ENCODE data around the gene TUSC1. TPM values are rescaled to one million over a fixed set of nuclear protein-coding genes. Genes with fewer than 3 reads are reported as not detected.

Gene TUSC1
- total RNA-seq (2021) = 6.0 to 6.4 TPM (median 6.0 TPM) in 3 replicates
- percentile 53 among the genes with signal in this experiment for Bru-seq, nascent RNA
- long read RNA-seq, experiment 1, transcript TUSC1-201 (1 exons, 2,052 nt) = major isoform, 34 of 34 reads
- long read RNA-seq, experiment 1, partial matches to known transcripts = 0 of 34 reads
- long read RNA-seq, experiment 1, other reads (novel, unspliced or antisense) = 0 of 34 reads
- long read RNA-seq, experiment 2, transcript TUSC1-201 (1 exons, 2,052 nt) = major isoform, 12 of 12 reads
- long read RNA-seq, experiment 2, partial matches to known transcripts = 0 of 12 reads
- long read RNA-seq, experiment 2, other reads (novel, unspliced or antisense) = 0 of 12 reads
- long read RNA-seq, experiment 3, partial matches to known transcripts = 0 of 1 reads
- long read RNA-seq, experiment 3, other reads (novel, unspliced or antisense) = 0 of 1 reads

GRCh38 chr9:25678147-25678666, at the start of gene TUSC1:
TSS of gene TUSC1 (minus strand) at chr9:25678444. CDS start at chr9:25678312, 132 bp downstream.
- ChIA-PET POLR2A (no interaction called here), CTCF (interaction anchor here (2.1 kb wide), 1 partner anchor 38 kb away, joined by 9 read pairs; no protein-coding TSS in a partner anchor)
- DNase-seq (ENCODE audit: low spot score) = peak; percentile 59
- H3K36me3 Mint-ChIP-seq = peaks cover 9% of the 10 kb centered on the region
- H3K27me3 Mint-ChIP-seq (ENCODE audit: low read depth) = peaks cover 9% of the 10 kb centered on the region; the same call in 1 of the 2 replicates
- peak; percentile 70 for ATAC-seq
- H3K9me3 Mint-ChIP-seq = peaks cover 13% of the 10 kb centered on the region
- H3K27ac Mint-ChIP-seq = peak within 1 kb of the TSS; percentile 57
- peaks cover 11% of the 10 kb centered on the region for H3K4me1 Mint-ChIP-seq
- H3K4me3 Mint-ChIP-seq = peak within 1 kb of the TSS; percentile 65
- 0 out of 2 replicates have a peak, but pooled peaks have one; percentile 40 for TF ChIP-seq NR2C2 (CRISPR knock-in tag; IDR thresholded peaks at IDR 0.05)
- 0 out of 2 replicates have a peak, but pooled peaks have one; percentile 41 for TF ChIP-seq ERG (CRISPR knock-in tag; IDR thresholded peaks at IDR 0.05)
- 0 out of 2 replicates have a peak, but pooled peaks have one; percentile 41 for TF ChIP-seq AFF4 (CRISPR knock-in tag; IDR thresholded peaks at IDR 0.05; ENCODE audit: borderline replicate concordance)
- TF ChIP-seq TP53 (CRISPR knock-in tag; IDR thresholded peaks at IDR 0.05) = peak; percentile 91; the same call in 1 of the 2 replicates
- 0 out of 2 replicates have a peak, but pooled peaks have one; percentile 38 for TF ChIP-seq TEAD4 (CRISPR knock-in tag; IDR thresholded peaks at IDR 0.05)
- TF ChIP-seq ZNF317 (CRISPR knock-in tag; IDR thresholded peaks at IDR 0.05; ENCODE audit: borderline replicate concordance, low read depth) = no peak
- TF ChIP-seq ARID4B (CRISPR knock-in tag; IDR thresholded peaks at IDR 0.05; ENCODE audit: borderline replicate concordance) = 0 out of 2 replicates have a peak, but pooled peaks have one; percentile 79
- TF ChIP-seq ZNF232 (CRISPR knock-in tag; IDR thresholded peaks at IDR 0.05) = peak; percentile 50
- no peak for TF ChIP-seq ATF3 (CRISPR knock-in tag; conservative IDR thresholded peaks at IDR 0.05)
- TF ChIP-seq MYBL2 (CRISPR knock-in tag; IDR thresholded peaks at IDR 0.05) = peak; percentile 43; the same call in 1 of the 2 replicates
- peak; percentile 94 for TF ChIP-seq ZNF423 (CRISPR knock-in tag; IDR thresholded peaks at IDR 0.05)
- TF ChIP-seq FOXP1 (CRISPR knock-in tag; IDR thresholded peaks at IDR 0.05; ENCODE audit: borderline replicate concordance) = peak; percentile 81; the same call in 1 of the 2 replicates
- 0 out of 2 replicates have a peak, but pooled peaks have one; percentile 46 for TF ChIP-seq IRF2 (CRISPR knock-in tag; IDR thresholded peaks at IDR 0.05; ENCODE audit: borderline replicate concordance, low read depth)
- peak; percentile 41; the same call in 1 of the 2 replicates for TF ChIP-seq SMAD4 (CRISPR knock-in tag; IDR thresholded peaks at IDR 0.05)
- TF ChIP-seq KAT7 (CRISPR knock-in tag; IDR thresholded peaks at IDR 0.05; ENCODE audit: borderline replicate concordance) = 0 out of 2 replicates have a peak, but pooled peaks have one; percentile 34
- no peak for TF ChIP-seq SOX15 (CRISPR knock-in tag; IDR thresholded peaks at IDR 0.05)
- TF ChIP-seq CREB1 (CRISPR knock-in tag; IDR thresholded peaks at IDR 0.05) = 0 out of 2 replicates have a peak, but pooled peaks have one; percentile 42
- peak; percentile 63; the same call in 1 of the 2 replicates for TF ChIP-seq JUN (CRISPR knock-in tag; IDR thresholded peaks at IDR 0.05)
- no peak for TF ChIP-seq NR1H2 (CRISPR knock-in tag; IDR thresholded peaks at IDR 0.05)
- no peak for TF ChIP-seq NFATC4 (CRISPR knock-in tag; IDR thresholded peaks at IDR 0.05)
- TF ChIP-seq TEAD1 (CRISPR knock-in tag; IDR thresholded peaks at IDR 0.05) = peak; percentile 93
- TF ChIP-seq SMAD3 (CRISPR knock-in tag; IDR thresholded peaks at IDR 0.05; ENCODE audit: borderline replicate concordance) = no peak
- TF ChIP-seq OVOL2 (CRISPR knock-in tag; IDR thresholded peaks at IDR 0.05; ENCODE audit: borderline replicate concordance) = no peak
- peak; percentile 68; the same call in 1 of the 2 replicates for TF ChIP-seq E2F4 (CRISPR knock-in tag; IDR thresholded peaks at IDR 0.05; ENCODE audit: borderline replicate concordance, low read depth)
- 0 out of 2 replicates have a peak, but pooled peaks have one; percentile 20 for TF ChIP-seq ZNF138 (CRISPR knock-in tag; conservative IDR thresholded peaks at IDR 0.05)

Data from WTC11 (cell line).